Measurements from ENCODE around the gene TM4SF18.
A peak's percentile ranks its signal among the peaks of the same experiment; 100 is the strongest.

Gene TM4SF18

DNA sequence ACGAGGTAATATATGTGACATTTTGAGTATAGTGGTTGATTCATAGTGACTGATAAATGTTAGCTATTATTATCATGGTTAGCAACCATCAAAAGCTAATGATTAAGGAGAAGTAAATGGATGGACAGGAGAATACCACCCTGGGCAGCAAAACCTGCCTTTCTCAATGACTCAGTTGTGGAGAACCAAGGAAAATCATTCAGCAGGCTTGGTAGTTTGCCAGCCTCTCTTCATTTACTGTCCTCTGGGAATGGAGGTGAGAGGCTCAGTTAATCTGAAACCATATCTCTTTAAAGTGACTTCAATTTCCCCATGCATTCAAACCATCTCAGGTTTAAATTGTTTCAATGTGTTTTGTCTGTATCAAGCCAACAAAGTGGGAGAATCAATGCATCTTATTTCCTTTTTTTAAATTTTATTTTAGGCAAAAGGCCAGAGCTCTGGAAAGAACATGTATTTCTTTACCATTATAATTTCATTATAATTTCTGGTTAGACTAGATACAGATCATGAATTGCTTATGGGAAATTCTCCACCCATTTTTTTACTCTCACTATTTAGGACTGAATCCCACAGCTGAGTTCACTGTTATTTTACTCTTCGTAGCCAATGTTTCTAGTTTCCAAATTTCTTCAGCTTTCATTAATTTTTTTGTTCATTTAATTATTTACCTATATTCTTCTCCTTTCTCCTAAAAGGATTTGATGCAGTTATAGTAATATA lies 2.7 kb downstream of the TM4SF18 start:
- DNase-seq (ENCODE audit: low spot score): no peak

DNA sequence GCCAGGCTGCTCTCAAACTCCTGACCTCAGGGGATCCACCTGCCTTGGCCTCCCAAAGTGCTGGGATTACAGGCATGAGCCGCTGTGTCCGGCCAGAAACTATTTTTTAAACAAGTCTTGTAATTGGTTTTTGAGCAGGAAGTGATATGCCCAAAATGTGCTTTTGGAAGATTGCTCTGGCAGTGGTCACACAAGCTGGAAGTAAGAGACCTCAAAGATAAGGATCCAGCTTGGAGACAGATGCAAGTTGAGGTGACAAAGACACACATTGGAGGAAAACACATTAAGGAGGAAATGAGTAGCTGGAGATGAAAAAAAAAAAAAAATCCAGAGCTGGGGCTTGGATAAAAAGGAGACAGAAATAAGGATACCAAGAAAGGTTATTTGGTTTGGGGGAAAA lies 6.3 kb downstream of the TM4SF18 start:
- DNase-seq (ENCODE audit: low spot score): no peak

DNA sequence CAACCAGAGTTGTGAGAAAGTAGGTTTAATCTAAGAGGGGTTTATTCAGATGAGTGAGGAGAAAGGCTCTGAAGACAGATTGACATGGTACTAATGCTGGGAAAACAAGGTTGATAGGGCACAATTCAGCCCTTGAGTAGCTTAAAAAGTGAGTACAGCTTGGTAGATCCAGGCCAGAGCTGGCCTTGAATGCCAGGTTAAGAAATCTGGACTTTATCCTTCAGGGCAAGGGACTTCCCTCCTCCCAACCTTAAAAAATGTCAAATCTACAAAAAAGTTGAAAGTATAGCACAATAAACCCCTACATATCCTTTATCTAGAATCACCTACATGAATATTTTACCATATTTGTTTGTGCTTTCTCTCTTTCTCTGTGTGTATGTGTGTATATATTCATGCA lies 7.9 kb downstream of the TM4SF18 start:
- DNase-seq (ENCODE audit: low spot score): no peak

- no peak for DNase-seq (ENCODE audit: low spot score)
Measured at GRCh38 chr3:149324332-149324731, 9.1 kb downstream of the TM4SF18 start.

DNA sequence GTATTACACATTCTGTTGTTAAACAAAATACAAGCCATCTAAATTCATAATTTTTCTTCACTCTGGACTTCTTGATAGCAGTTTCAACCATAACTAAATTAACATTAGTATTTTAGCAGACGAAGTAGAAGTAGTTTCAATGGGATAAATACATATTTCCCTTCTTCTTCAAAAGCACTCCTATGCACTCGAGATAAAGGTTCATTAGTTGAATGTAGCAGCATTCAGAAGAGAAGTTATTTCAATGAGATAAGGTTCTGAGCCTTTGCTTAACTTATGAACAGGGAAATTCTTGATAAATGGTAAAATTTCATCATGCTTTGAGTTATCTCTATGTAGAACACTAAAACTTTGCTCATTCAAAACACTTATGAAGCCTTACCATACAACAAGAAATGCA lies 11.8 kb downstream of the TM4SF18 start:
- no peak for DNase-seq (ENCODE audit: low spot score)

DNA sequence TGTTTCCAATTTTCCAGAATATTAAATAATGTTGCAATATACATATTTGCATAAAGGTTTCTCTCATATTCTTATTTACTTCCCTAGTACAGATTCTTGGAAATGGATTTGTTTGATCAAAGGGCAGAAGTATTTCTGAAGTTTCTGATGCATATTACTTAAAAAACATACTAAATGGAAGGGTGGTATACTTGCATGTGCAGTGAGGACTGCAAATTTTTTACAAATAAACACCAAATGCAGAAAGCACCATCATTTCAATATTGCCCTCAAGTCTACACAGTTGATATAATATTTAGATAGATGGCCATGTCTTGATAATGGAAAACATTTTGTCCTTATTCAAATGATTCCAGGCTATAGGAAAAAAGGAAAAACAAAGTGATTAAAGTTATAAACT lies 12.3 kb downstream of the TM4SF18 start:
- no peak for DNase-seq (ENCODE audit: low spot score)

DNA sequence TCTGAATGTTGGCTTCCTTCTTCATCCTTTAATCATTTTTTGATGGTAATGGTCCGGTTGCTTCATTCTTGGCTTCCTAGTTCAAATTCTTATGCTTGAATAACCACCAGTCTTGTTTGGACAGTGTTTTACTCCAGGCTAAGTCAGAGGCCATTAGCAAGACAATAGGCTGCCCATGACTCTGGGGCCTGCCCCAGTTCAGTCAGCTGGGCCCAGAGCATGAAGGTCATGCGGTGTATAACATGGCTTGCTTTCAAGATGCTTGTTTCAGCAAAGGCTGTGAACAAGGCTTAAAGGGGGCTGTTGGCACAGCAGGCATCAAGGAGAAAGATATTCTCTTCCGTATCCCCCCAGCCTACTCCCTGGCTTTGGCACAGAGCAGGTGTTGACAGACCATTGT lies 13.7 kb downstream of the TM4SF18 start:
- DNase-seq (ENCODE audit: low spot score): no peak

DNA sequence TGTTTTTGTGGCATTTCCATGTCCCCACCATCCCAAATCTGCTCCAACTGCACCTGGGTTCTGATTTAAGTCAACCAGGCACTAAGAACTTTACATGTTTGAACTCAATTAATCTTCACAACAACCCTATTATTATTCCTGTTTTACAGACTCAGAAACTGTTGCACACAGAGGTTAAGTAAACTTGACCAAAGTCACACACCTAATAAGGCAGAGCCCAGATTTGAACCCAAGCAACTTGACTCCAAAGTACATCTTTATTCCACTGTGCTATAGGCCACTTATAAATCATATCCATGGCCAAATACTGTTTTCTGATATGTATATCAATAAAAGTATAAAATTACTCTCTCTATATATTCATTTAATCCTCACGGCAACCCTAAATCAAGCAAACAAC lies 16.4 kb downstream of the TM4SF18 start:
- DNase-seq (ENCODE audit: low spot score): no peak

DNA sequence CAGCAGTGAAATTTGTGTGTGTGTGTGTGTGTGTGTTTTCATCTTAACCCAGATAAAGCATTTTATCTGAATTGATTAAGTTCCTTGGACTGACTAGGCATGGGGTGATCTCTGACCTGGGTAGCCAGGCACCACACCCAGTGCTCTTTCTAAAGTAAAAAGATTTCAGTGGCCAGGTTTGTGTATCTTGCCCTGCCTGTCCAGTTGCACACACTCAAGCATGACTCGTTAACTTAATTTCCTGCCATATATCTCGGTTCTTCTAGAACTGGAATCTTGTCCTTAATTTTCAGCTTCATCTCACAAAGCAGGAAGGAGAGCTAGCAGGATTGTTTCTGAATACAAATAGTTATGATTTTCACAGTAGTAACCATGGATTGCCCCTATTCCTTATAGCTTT lies 17.0 kb downstream of the TM4SF18 start:
- DNase-seq (ENCODE audit: low spot score): no peak

- no peak for DNase-seq (ENCODE audit: low spot score)
Measured at GRCh38 chr3:149315694-149316093, 17.7 kb downstream of the TM4SF18 start.

GRCh38 chr3:149314807-149315578 lies 18.4 kb downstream of the TM4SF18 start:
- DNase-seq (ENCODE audit: low spot score): no peak

DNA sequence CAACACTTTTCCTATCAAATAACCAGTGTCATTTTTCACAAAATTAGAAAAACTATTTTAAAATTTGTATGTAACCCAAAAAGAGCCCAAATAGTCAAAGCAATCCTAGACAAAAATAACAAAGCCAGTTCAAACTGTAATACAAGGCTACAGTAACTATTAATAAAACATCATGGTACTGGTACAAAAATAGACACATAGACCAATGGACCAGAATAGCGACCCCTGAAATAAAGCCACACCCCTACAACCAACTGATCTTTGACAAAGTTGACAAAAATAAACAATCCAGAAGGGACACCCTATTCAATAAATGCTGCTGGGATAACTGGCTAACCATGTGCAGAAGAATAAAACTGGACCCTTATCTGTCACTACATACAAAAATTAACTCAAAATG lies 19.9 kb downstream of the TM4SF18 start:
- DNase-seq (ENCODE audit: low spot score): no peak

- no peak for DNase-seq (ENCODE audit: low spot score)
Measured at GRCh38 chr3:149310796-149311534, 22.5 kb downstream of the TM4SF18 start.

DNA sequence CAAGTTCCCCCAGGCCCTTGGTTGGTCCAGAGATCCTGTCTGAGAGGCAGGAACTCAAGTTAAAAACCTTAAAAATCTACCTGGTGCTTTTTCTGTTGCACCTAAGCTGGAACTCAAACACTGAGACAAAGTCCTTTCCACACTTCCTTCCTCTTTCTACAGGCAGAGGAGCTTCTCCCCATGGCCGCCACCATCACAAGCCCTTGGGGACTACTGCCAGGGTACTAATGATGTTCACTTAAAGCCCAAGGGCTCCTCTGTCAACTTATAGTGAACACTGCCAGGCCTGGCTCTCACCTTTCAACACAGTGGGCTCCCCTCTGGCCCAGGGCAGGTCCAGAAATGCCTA lies 26.0 kb downstream of the TM4SF18 start:
- no peak for DNase-seq (ENCODE audit: low spot score)

GRCh38 chr3:149306751-149307434 lies 26.5 kb downstream of the TM4SF18 start:
- no peak for DNase-seq (ENCODE audit: low spot score)

- no peak for DNase-seq (ENCODE audit: low spot score)
Measured at GRCh38 chr3:149305376-149305775, 28.1 kb downstream of the TM4SF18 start.

DNA sequence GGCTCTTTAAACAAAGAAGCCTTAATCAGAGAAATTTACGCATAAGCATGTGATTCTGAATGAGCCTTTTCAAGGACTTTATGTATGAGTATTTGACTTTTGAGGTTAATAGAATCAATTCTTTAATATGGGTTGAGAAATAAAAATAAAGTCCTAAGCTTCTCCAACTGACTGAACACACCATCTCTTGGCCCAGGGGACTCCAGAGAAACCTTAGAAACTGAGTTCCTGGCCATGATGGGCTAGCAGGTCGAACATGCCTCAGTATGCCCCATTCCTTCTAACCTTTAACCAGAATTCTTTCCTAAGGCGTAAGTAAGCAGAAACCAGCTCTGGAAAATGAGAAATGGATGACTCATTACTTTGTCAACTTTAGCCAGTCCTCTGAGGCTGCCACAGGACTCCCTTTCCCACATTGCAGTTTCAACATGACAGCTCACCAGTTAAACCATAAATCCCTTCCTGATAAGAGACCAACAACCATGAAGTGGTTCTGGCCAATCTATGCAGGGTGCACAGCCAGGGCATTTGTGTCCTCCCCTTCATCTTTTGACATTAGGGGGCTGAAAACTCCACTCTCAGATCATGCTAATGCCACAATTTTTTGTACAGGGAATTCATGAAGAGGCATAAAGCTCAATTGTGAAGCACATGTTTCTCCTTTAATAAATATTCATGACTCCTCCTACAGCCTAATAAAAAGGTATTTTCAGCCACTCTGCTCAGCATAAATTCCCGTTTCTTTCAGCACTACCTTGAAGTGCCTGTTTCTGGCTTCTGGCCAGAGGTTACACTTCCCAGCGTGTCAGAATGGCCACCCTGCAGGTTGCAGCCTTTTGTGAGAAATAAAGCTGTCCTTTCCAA lies 33.3 kb downstream of the TM4SF18 start:
- no peak for DNase-seq (ENCODE audit: low spot score)

DNA sequence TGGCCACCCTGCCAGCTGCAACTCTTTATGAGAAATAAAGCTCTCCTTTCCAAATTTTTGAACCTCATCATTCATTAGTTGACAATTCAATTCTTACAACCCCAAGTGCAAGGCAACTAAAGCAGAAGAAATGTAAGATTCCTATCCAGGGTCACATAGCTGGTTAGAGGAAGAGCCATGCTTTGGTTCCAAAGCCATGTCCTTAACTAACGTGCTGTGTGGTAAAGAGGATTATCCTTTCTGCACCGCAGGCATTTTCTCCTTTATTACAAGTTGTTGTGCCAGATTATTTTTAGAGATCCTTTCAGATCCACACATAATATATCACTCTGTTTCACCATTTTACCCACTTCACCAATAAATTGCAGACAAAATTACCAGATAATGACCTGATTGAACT lies 36.5 kb downstream of the TM4SF18 start:
- no peak for DNase-seq (ENCODE audit: low spot score)

DNA sequence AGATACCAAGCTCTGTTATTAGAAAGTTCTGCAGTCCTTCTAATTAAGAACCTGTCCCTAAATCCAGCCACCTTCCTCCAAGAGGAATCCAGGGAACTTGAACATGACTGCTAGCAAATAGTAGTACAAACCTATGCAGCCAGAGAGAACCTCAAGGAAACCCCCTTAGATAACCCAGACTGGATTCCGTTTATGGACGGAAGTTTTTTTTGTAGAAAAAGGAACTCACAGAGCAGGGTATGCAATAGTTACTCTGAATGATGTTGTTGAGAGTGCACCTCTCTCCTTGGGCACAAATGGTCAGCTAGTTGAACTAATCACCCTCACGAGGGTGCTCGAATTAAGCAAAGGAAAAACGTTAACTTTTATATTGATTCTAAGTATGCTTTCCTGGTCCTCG lies 40.8 kb downstream of the TM4SF18 start:
- no peak for DNase-seq (ENCODE audit: low spot score)

GRCh38 chr3:149291178-149291577 lies 42.3 kb downstream of the TM4SF18 start:
- DNase-seq (ENCODE audit: low spot score): peak; percentile 16

- DNase-seq (ENCODE audit: low spot score): no peak
Measured at GRCh38 chr3:149288655-149289054, 44.8 kb downstream of the TM4SF18 start.

GRCh38 chr3:149284034-149284433 lies 49.4 kb downstream of the TM4SF18 start:
- DNase-seq (ENCODE audit: low spot score): no peak

Data from CD4-positive, alpha-beta T cell treated with Interleukin-2 at 100 ng/mL for 4 hours (primary cell).